CD14-positive monocyte (primary cell): Measurements from ENCODE around the gene DEPDC7. TPM values are rescaled to one million over a fixed set of nuclear protein-coding genes. Genes with fewer than 3 reads are reported as not detected.

Source experiments
- DNase-seq, 3 donors: peaks; one replicate each; pipeline ENCODE4 v3.0.0-alpha.2; 2011 to 2022
- H2AFZ ChIP-seq: 2 replicates; pipeline ENCODE4 v1.6.0; 2012; ENCODE audit warnings: mild to moderate bottlenecking, low read depth, low read length, inconsistent platforms; ENCODE audit not compliant: insufficient read depth, poor library complexity, severe bottlenecking
- H3K27ac ChIP-seq, 2 donors: 1 replicate in 1 of 2; 2 replicates in 1 of 2; pipeline ENCODE4 v1.5.1; 2012 to 2013; ENCODE audit warnings: low read length in 2 of 2, control low read depth in 1 of 2, inconsistent platforms in 1 of 2, low read depth in 1 of 2, mild to moderate bottlenecking in 1 of 2
- H3K27me3 ChIP-seq, 2 donors: one replicate each; pipeline versions ENCODE4 v1.6.0 to v1.6.1; 2011 to 2013; ENCODE audit warnings: low read length in 2 of 2; ENCODE audit not compliant: control insufficient read depth in 2 of 2, insufficient read depth in 2 of 2
- H3K36me3 ChIP-seq, 2 donors: replicated peaks in 1 of 2; 1 replicate in 1 of 2; 2 replicates in 1 of 2; pipeline versions ENCODE4 v1.5.1 to v1.6.1; 2012 to 2013; ENCODE audit warnings: low read length in 2 of 2, control low read depth in 1 of 2, inconsistent platforms in 1 of 2, mild to moderate bottlenecking in 1 of 2; ENCODE audit not compliant: insufficient read depth in 2 of 2, control insufficient read depth in 1 of 2
- H3K4me1 ChIP-seq, 2 donors: 1 replicate in 1 of 2; 2 replicates in 1 of 2; pipeline versions ENCODE4 v1.5.1 to v1.6.1; 2012 to 2013; ENCODE audit warnings: low read length in 2 of 2, control low read depth in 1 of 2, inconsistent platforms in 1 of 2, mild to moderate bottlenecking in 1 of 2, moderate library complexity in 1 of 2; ENCODE audit not compliant: insufficient read depth in 2 of 2, control insufficient read depth in 1 of 2
- H3K4me2 ChIP-seq: replicated peaks from 2 replicates; pipeline ENCODE3; 2012; ENCODE audit warnings: low read length, moderate library complexity, mild to moderate bottlenecking; ENCODE audit not compliant: poor library complexity, severe bottlenecking; ENCODE audit errors: extremely low read depth
- H3K4me3 ChIP-seq, 3 experiments: fragments of 200-600 bp in 1 of 3; sonication (generic) in 1 of 3; replicated peaks in 1 of 3; 1 replicate in 2 of 3; 2 replicates in 1 of 3; pipeline ENCODE4 v1.5.1; 2011 to 2013; ENCODE audit warnings: low read length in 3 of 3, mild to moderate bottlenecking in 3 of 3, control low read depth in 2 of 3, low read depth in 2 of 3, inconsistent platforms in 1 of 3, moderate library complexity in 1 of 3
- H3K79me2 ChIP-seq: 2 replicates; pipeline ENCODE4 v1.6.0; 2012; ENCODE audit warnings: mild to moderate bottlenecking, control low read depth, inconsistent platforms, low read length, moderate library complexity; ENCODE audit not compliant: insufficient read depth
- H3K9ac ChIP-seq: 2 replicates; pipeline ENCODE4 v1.6.0; 2017; ENCODE audit warnings: low read length, mild to moderate bottlenecking; ENCODE audit not compliant: insufficient read depth, poor library complexity, severe bottlenecking
- H3K9me3 ChIP-seq, 2 donors: replicated peaks in 1 of 2; 1 replicate in 1 of 2; 2 replicates in 1 of 2; pipeline versions ENCODE4 v1.5.1 to v1.6.1; 2012 to 2013; ENCODE audit warnings: low read length in 2 of 2, control low read depth in 1 of 2; ENCODE audit not compliant: control insufficient read depth in 1 of 2, insufficient read depth in 1 of 2
- H4K20me1 ChIP-seq: 2 replicates; pipeline ENCODE4 v1.6.0; 2012; ENCODE audit warnings: mild to moderate bottlenecking, low read length, control low read depth, moderate library complexity; ENCODE audit not compliant: insufficient read depth
- H3K27ac Mint-ChIP-seq, 7 donors: one replicate each; pipeline ENCODE4 v1.8.0; 2020; ENCODE audit warnings: mild to moderate bottlenecking in 7 of 7, mixed read lengths in 7 of 7, moderate library complexity in 6 of 7, inconsistent platforms in 2 of 7
- H3K27me3 Mint-ChIP-seq, 3 donors: one replicate each; pipeline ENCODE4 v1.8.0; 2021 to 2022; ENCODE audit warnings: low read depth in 3 of 3, mild to moderate bottlenecking in 3 of 3, mixed read lengths in 3 of 3, moderate library complexity in 3 of 3, inconsistent platforms in 1 of 3
- H3K36me3 Mint-ChIP-seq, 2 donors: one replicate each; pipeline ENCODE4 v1.8.0; 2020; ENCODE audit warnings: mixed read lengths in 2 of 2, inconsistent platforms in 1 of 2, mild to moderate bottlenecking in 1 of 2
- H3K4me1 Mint-ChIP-seq: one replicate; pipeline ENCODE4 v1.8.0; 2020; ENCODE audit warnings: mild to moderate bottlenecking, mixed read lengths
- H3K4me3 Mint-ChIP-seq, 2 donors: one replicate each; pipeline ENCODE4 v1.8.0; 2020; ENCODE audit warnings: mild to moderate bottlenecking in 2 of 2, mixed read lengths in 2 of 2, moderate library complexity in 1 of 2
- H3K9me3 Mint-ChIP-seq, 7 donors: one replicate each; pipeline ENCODE4 v1.8.0; 2020 to 2022; ENCODE audit warnings: mixed read lengths in 7 of 7, mild to moderate bottlenecking in 6 of 7, moderate library complexity in 6 of 7, inconsistent platforms in 2 of 7
- WGBS: methylation state at CpG from one replicate; pipeline ENCODE4 v1.1.5; 2013; ENCODE audit warnings: missing lambda C conversion rate; ENCODE audit not compliant: insufficient coverage; 5-methylcytosine and 5-hydroxymethylcytosine counted together
- intact Hi-C, 2 donors: fragments of 100-400 bp; cut with micrococcal nuclease; formaldehyde crosslinking; loops; one replicate each; pipeline versions ENCODE4 v1.15.0 to v1.15.1; 2023
- polyA plus RNA-seq, 3 donors: library from polyadenylated mRNA; depleted of rRNA in 1 of 3; unstranded in 2 of 3; stranded (reverse) in 1 of 3; fragments of 300-500 nt in 2 of 3; fragments of >200 nt in 1 of 3; fragmentation: Illumina TruSeq in 2 of 3; gene quantifications; 1 replicate in 2 of 3; 2 replicates in 1 of 3; pipeline ENCODE4 v1.2.3, GENCODE V29; 2012 to 2021
- TF ChIP-seq, protein P1 (sequence below): fragments of 200-600 bp; IDR thresholded peaks from one replicate; pipeline ENCODE4 v1.8.0; 2022; ENCODE audit warnings: antibody characterized with exemption, mild to moderate bottlenecking

The DEPDC7 gene
- polyA plus RNA-seq, 3 donors = 0.33 to 0.55 (median 0.48) TPM

DNA sequence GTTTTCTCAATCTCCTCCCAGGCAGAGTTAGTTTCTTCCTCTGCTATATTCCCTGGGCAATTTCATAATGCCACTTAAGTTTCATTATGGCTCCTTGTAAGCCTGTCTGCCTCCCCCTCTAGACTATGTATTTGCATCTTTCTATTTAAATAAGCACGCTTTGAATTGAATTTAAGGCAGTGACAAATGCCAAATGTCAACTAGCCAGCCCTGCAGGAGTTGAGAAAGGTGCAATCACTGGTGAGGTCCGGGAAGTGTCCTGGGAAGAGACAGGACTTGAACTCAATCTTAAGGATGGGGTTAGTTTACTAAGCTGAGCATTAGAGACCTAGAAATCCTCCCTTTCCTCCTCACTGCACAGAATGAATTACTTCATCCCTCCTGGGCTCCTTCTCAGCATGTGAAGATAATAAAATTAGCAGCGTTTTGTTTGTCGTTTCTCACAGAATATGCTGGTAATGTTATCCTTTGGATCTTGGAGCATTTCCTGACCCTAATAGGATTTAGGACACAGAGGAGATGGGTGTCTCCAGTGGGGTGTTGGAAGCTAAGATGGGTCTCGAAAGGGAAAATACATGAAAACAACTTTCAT is 25.3 kb downstream of the DEPDC7 start:
- Mint-ChIP-seq H3K4me1 (peaks cover 21% of the 10 kb centered on the region), H3K9me3 (no peaks in the 10 kb centered on the region), H3K4me3 (peak overlapping the region in 1 of 2 donors; percentile 93), H3K36me3 (peaks cover 21 to 29% of the 10 kb centered on the region in 2 donors), H3K27me3 (peaks cover 0 to 4% (median 3%) of the 10 kb centered on the region in 3 donors), H3K27ac (peak overlapping the region in 3 of 7 donors; percentile 15 to 87 (median 33))
- Histone ChIP-seq H3K4me2 (peak overlapping the region; percentile 89), H3K36me3 (peaks cover 6 to 26% of the 10 kb centered on the region in 2 donors), H3K4me3 (peak overlapping the region in 1 of 3 experiments; percentile 89), H3K27ac (no peak overlapping the region), H3K79me2 (peaks cover 30% of the 10 kb centered on the region), H3K9ac (no peak overlapping the region), H4K20me1 (no peaks in the 10 kb centered on the region), H3K4me1 (peaks cover 17 to 20% of the 10 kb centered on the region in 2 donors), H2AFZ (peak overlapping the region; percentile 93), H3K27me3 (no peaks in the 10 kb centered on the region), H3K9me3 (no peaks in the 10 kb centered on the region)
- TF ChIP-seq, protein P1, sequence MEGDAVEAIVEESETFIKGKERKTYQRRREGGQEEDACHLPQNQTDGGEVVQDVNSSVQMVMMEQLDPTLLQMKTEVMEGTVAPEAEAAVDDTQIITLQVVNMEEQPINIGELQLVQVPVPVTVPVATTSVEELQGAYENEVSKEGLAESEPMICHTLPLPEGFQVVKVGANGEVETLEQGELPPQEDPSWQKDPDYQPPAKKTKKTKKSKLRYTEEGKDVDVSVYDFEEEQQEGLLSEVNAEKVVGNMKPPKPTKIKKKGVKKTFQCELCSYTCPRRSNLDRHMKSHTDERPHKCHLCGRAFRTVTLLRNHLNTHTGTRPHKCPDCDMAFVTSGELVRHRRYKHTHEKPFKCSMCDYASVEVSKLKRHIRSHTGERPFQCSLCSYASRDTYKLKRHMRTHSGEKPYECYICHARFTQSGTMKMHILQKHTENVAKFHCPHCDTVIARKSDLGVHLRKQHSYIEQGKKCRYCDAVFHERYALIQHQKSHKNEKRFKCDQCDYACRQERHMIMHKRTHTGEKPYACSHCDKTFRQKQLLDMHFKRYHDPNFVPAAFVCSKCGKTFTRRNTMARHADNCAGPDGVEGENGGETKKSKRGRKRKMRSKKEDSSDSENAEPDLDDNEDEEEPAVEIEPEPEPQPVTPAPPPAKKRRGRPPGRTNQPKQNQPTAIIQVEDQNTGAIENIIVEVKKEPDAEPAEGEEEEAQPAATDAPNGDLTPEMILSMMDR = no peak
- 92% methylated on average over 2 of the region's 5 CpGs for WGBS
- DNase-seq = no peak
- intact Hi-C loops = no loop called here

DNA sequence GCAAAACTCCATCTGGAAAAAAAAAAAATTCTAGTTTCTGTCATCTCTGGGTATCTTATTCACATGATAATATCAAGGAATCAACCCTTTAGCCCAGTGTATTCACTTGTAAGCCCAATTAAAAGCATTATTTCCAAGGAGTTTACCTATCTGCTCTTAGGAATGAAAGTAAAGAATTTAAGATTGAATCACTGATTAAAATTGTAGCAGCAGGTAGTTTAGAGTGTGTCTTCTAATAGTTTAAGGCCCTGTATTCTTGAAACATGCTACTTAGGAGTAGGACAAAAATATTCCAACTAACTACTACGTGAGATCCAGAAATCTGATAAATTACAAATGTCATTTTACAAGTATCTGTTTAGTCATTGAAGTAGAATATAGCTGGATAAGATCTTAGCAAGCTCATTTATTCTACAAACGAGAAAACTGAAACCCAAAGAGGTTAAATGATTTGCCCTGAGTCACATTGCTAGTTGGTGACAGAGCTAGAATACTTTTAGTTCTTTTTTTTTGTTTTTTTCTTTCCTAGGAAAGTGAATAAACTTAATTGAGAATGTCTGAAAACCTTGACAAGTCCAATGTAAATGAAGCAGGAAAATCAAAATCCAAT is 27.6 kb downstream of the DEPDC7 start:
- Histone ChIP-seq H3K9ac (no peak overlapping the region), H3K27me3 (no peaks in the 10 kb centered on the region), H3K4me3 (no peak overlapping the region), H4K20me1 (no peaks in the 10 kb centered on the region), H3K4me2 (no peak overlapping the region), H2AFZ (no peak overlapping the region), H3K27ac (no peak overlapping the region), H3K79me2 (peaks cover 30% of the 10 kb centered on the region), H3K4me1 (peaks cover 22 to 28% of the 10 kb centered on the region in 2 donors), H3K36me3 (peaks cover 11 to 37% of the 10 kb centered on the region in 2 donors), H3K9me3 (no peaks in the 10 kb centered on the region)
- Mint-ChIP-seq H3K4me3 (no peak overlapping the region), H3K27ac (peak overlapping the region in 1 of 7 donors; percentile 18), H3K4me1 (peaks cover 26% of the 10 kb centered on the region), H3K36me3 (peaks cover 29 to 40% of the 10 kb centered on the region in 2 donors), H3K9me3 (no peaks in the 10 kb centered on the region), H3K27me3 (no peaks in the 10 kb centered on the region)
- DNase-seq = no peak
- no CpG with 5 or more reads among the region's 2 CpGs for WGBS
- intact Hi-C loops = no loop called here
- TF ChIP-seq, protein P1 = no peak
